Neural progenitor cell (in vitro differentiated cells): ENCODE data around the gene ZNF277.

Experiments used
- CTCF ChIP-seq: fragments of 200-600 bp; sonication (generic); IDR thresholded peaks from 2 replicates; pipeline ENCODE4 v1.5.1; 2017; ENCODE audit warnings: antibody characterized with exemption, mild to moderate bottlenecking
- EZH2phosphoT487 ChIP-seq: fragments of 200-600 bp; sonication (generic); IDR thresholded peaks from 2 replicates; pipeline ENCODE4 v1.6.1; 2017; ENCODE audit warnings: antibody characterized with exemption

GRCh38 chr7:112223310-112223709 lies 16.8 kb downstream of the ZNF277 start:
- TF ChIP-seq CTCF (no peak), EZH2phosphoT487 (no peak)
